K562 treated with DMSO at 1 percent for 4 hours (cell line): ENCODE data around the gene DCDC2C. TPM values are rescaled to one million over a fixed set of nuclear protein-coding genes. Genes with fewer than 3 reads are reported as not detected.

Experiments used
- total RNA-seq: library from RNA; unstranded; fragments of 300-600 nt; gene quantifications from 2 replicates; pipeline ENCODE4 v1.2.3, GENCODE V29; 2022; ENCODE audit not compliant: insufficient read depth

DCDC2C gene
- total RNA-seq: not detected in 2 replicates

GRCh38 chr2:3703236-3703756, at the start of gene DCDC2C:
TSS of gene DCDC2C (plus strand) at chr2:3703575. CDS start at chr2:3703752, 177 bp downstream.

GRCh38 chr2:3657881-3658280, 45.5 kb upstream of the DCDC2C start, which contains the start of gene ALLC:
TSS of gene ALLC (plus strand) at chr2:3658200. CDS start at chr2:3671158, 12,958 bp downstream.

Other genes starting within 250 kb of the DCDC2C start
- 38.8 and 42.5 TPM in 2 replicates for gene ADI1, start 184.0 kb upstream of the DCDC2C start, total RNA-seq
- gene RNASEH1, start 145.2 kb upstream of the DCDC2C start, total RNA-seq: 15.0 and 16.2 TPM in 2 replicates
- 3,155 and 3,182 TPM in 2 replicates for gene RPS7, start 128.3 kb upstream of the DCDC2C start, total RNA-seq
- gene COLEC11, start 108.5 kb upstream of the DCDC2C start, total RNA-seq: 4.2 and 8.3 TPM in 2 replicates
- not detected in 2 replicates for gene ALLC, start 45.4 kb upstream of the DCDC2C start, total RNA-seq